ENCODE results near the gene SAMM50. TPM values are rescaled to one million over a fixed set of nuclear protein-coding genes. Genes with fewer than 3 reads are reported as not detected.

SAMM50 gene
- total RNA-seq, 1 donor from 2014 or later, result 32.6 TPM

DNA sequence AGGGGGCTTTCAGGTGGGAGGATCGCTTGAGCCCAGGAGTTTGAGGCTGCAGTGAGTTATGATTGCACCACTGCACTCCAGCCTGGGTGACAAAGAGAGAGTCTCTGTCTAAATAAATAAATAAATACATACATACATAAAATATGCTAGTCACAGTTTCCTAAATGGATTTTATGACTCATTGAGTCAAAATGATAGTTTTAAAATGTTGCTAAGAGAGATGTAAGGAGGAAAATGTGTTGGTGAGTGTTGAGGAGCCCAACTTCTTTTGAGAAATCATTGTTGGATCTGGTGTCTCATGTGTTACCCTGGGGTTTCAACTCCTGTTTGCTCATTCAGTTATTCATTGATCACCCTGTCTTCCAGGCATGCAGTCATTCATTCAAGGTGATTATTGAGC lies 89.9 kb downstream of the SAMM50 start:
- H3K27me3 ChIP-seq (ENCODE audit: control insufficient read depth, insufficient read depth, low read length), result no peaks in the 10 kb centered on the region
- no peak overlapping the region for H3K4me3 ChIP-seq (ENCODE audit: low read depth, low read length)
- TF ChIP-seq, protein P1, sequence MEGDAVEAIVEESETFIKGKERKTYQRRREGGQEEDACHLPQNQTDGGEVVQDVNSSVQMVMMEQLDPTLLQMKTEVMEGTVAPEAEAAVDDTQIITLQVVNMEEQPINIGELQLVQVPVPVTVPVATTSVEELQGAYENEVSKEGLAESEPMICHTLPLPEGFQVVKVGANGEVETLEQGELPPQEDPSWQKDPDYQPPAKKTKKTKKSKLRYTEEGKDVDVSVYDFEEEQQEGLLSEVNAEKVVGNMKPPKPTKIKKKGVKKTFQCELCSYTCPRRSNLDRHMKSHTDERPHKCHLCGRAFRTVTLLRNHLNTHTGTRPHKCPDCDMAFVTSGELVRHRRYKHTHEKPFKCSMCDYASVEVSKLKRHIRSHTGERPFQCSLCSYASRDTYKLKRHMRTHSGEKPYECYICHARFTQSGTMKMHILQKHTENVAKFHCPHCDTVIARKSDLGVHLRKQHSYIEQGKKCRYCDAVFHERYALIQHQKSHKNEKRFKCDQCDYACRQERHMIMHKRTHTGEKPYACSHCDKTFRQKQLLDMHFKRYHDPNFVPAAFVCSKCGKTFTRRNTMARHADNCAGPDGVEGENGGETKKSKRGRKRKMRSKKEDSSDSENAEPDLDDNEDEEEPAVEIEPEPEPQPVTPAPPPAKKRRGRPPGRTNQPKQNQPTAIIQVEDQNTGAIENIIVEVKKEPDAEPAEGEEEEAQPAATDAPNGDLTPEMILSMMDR (IDR thresholded peaks at IDR 0.05; ENCODE audit: insufficient read depth, low read length, severe bottlenecking), result no peak
- DNase-seq (ENCODE audit: low read depth) (peak; percentile 16), FAIRE-seq (peak; percentile 40)
- H3K36me3 ChIP-seq (ENCODE audit: control insufficient read depth, insufficient read depth, low read length), result no peaks in the 10 kb centered on the region

Other genes starting within 250 kb of the SAMM50 start
- gene EFCAB6, start 143.1 kb upstream of the SAMM50 start, total RNA-seq, result 0.26 and 0.64 TPM in 2 replicates
- under 0.01 TPM in 2 replicates for gene SULT4A1, start 92.9 kb upstream of the SAMM50 start, total RNA-seq
- gene PNPLA5, start 63.4 kb upstream of the SAMM50 start, total RNA-seq, result not detected in 2 replicates
- gene PNPLA3, start 31.6 kb upstream of the SAMM50 start, total RNA-seq, result 1.3 and 1.7 TPM in 2 replicates
- gene PARVB, start 68.9 kb downstream of the SAMM50 start, total RNA-seq, result 3.4 and 6.0 TPM in 2 replicates
- gene PARVG, start 225.5 kb downstream of the SAMM50 start, total RNA-seq, result not detected in 2 replicates